SK-N-SH (cell line): ENCODE measurements around the gene SLC16A10.

Experiments
- EZH2phosphoT487 ChIP-seq: fragments of 200-600 bp; sonication (generic); IDR thresholded peaks from 2 replicates; pipeline ENCODE4 v1.6.1; 2017; ENCODE audit warnings: low read depth, mixed run types, mild to moderate bottlenecking, antibody characterized with exemption, moderate library complexity, borderline replicate concordance
- GATA2 ChIP-seq: sonication (generic); formaldehyde crosslinking; IDR thresholded peaks from 2 replicates; pipeline ENCODE4 v1.5.0; 2020; ENCODE audit warnings: mild to moderate bottlenecking, missing genetic modification reagents
- JUND ChIP-seq: IDR thresholded peaks from 2 replicates; pipeline ENCODE4 v1.4.0; 2012
- NRF1 ChIP-seq: IDR thresholded peaks from 2 replicates; pipeline ENCODE4 v1.6.1; 2012; ENCODE audit warnings: low read depth, mild to moderate bottlenecking, low read length
- POLR2AphosphoS5 ChIP-seq: IDR thresholded peaks from 2 replicates; pipeline ENCODE4 v1.6.1; 2012; ENCODE audit warnings: low read depth, low read length
- RAD21 ChIP-seq: IDR thresholded peaks from 2 replicates; pipeline ENCODE4 v1.6.1; 2012; ENCODE audit warnings: mild to moderate bottlenecking, low read length
- RCOR1 ChIP-seq: fragments of 150-350 bp; IDR thresholded peaks from 2 replicates; pipeline ENCODE4 v1.6.1; 2017; ENCODE audit warnings: antibody characterized with exemption, low read length
- RFX5 ChIP-seq: IDR thresholded peaks from 2 replicates; pipeline ENCODE4 v1.6.1; 2012; ENCODE audit warnings: mild to moderate bottlenecking, improper control_type of control experiment, low read length
- RXRA ChIP-seq: IDR thresholded peaks from 2 replicates; pipeline ENCODE4 v1.4.0; 2012; ENCODE audit warnings: low read depth, mild to moderate bottlenecking, borderline replicate concordance
- SMC3 ChIP-seq: IDR thresholded peaks from 2 replicates; pipeline ENCODE4 v1.6.1; 2012; ENCODE audit warnings: low read depth, low read length, improper control_type of control experiment
- TF ChIP-seq, protein P1 (sequence below): IDR thresholded peaks from 2 replicates; pipeline ENCODE4; 2012
- TF ChIP-seq, protein P2 (sequence below): fragments of 200-600 bp; sonication (generic); IDR thresholded peaks from 2 replicates; pipeline ENCODE4 v1.6.1; 2017; ENCODE audit warnings: antibody characterized with exemption, mild to moderate bottlenecking, moderate library complexity
- TF ChIP-seq, protein P3 (sequence below): IDR thresholded peaks from 2 replicates; pipeline ENCODE4 v1.4.0; 2012; ENCODE audit warnings: low read depth, borderline replicate concordance

DNA sequence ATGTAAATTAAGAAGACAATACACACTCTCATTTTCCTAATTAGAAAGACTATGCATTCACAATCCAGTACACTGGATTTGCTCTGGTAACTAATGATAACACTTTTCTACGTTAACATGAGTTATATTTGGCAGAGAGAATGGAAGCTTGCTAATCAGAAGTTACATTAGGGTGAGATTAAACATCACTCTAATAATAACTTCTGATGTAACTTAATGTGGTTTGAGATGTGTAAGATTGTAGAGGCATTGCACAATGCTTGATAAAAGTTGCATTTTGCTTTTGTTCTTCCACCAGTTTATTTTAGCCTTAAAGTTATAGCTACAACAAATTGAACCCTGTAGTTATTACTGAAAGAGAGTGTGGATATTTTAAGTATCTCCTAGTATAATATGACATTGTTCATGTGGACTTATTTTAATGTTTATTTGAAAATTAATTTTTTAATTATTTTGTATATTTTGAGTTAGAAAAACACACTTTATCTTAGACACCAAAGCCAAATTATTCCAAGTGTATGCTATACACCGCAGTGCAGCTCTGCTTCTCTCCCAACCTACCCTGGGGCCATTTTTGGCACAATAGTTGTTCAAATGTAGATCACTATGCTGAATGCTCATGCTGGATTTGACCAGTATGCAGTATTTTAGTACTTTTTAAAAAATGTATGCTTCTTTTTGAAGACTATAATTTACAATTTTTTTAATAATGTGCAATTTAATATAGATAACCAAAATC is 143.2 kb downstream of the SLC16A10 start:
- TF ChIP-seq EZH2phosphoT487 (no peak), RAD21 (no peak), RFX5 (no peak), RCOR1 (no peak), GATA2 (CRISPR knock-in tag) (no peak), RXRA (no peak), POLR2AphosphoS5 (no peak), SMC3 (no peak), NRF1 (no peak), JUND (no peak)
- TF ChIP-seq, protein P1, sequence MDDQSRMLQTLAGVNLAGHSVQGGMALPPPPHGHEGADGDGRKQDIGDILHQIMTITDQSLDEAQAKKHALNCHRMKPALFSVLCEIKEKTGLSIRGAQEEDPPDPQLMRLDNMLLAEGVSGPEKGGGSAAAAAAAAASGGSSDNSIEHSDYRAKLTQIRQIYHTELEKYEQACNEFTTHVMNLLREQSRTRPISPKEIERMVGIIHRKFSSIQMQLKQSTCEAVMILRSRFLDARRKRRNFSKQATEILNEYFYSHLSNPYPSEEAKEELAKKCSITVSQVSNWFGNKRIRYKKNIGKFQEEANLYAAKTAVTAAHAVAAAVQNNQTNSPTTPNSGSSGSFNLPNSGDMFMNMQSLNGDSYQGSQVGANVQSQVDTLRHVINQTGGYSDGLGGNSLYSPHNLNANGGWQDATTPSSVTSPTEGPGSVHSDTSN = no peak
- TF ChIP-seq, protein P2, sequence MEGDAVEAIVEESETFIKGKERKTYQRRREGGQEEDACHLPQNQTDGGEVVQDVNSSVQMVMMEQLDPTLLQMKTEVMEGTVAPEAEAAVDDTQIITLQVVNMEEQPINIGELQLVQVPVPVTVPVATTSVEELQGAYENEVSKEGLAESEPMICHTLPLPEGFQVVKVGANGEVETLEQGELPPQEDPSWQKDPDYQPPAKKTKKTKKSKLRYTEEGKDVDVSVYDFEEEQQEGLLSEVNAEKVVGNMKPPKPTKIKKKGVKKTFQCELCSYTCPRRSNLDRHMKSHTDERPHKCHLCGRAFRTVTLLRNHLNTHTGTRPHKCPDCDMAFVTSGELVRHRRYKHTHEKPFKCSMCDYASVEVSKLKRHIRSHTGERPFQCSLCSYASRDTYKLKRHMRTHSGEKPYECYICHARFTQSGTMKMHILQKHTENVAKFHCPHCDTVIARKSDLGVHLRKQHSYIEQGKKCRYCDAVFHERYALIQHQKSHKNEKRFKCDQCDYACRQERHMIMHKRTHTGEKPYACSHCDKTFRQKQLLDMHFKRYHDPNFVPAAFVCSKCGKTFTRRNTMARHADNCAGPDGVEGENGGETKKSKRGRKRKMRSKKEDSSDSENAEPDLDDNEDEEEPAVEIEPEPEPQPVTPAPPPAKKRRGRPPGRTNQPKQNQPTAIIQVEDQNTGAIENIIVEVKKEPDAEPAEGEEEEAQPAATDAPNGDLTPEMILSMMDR = no peak
- TF ChIP-seq, protein P3, sequence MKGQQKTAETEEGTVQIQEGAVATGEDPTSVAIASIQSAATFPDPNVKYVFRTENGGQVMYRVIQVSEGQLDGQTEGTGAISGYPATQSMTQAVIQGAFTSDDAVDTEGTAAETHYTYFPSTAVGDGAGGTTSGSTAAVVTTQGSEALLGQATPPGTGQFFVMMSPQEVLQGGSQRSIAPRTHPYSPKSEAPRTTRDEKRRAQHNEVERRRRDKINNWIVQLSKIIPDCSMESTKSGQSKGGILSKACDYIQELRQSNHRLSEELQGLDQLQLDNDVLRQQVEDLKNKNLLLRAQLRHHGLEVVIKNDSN = no peak
